Muscle of leg (tissue), 11 donors: Measurements from ENCODE around the gene BMP3. TPM values are rescaled to one million over a fixed set of nuclear protein-coding genes. Genes with fewer than 3 reads are reported as not detected.

Source experiments
- DNase-seq: peaks from one replicate; pipeline ENCODE4 v3.0.0; 2013
- H3K27ac ChIP-seq: one replicate; pipeline ENCODE4 v1.5.1; 2013; ENCODE audit warnings: mild to moderate bottlenecking, low read length, control low read depth
- H3K27me3 ChIP-seq: one replicate; pipeline ENCODE4 v1.6.1; 2013; ENCODE audit warnings: low read length; ENCODE audit not compliant: control insufficient read depth, insufficient read depth
- H3K36me3 ChIP-seq: one replicate; pipeline ENCODE4 v1.6.1; 2013; ENCODE audit warnings: low read length; ENCODE audit not compliant: control insufficient read depth, insufficient read depth
- H3K4me1 ChIP-seq: one replicate; pipeline ENCODE4 v1.6.1; 2013; ENCODE audit warnings: low read length; ENCODE audit not compliant: control insufficient read depth, insufficient read depth
- H3K4me3 ChIP-seq: one replicate; pipeline ENCODE4 v1.5.1; 2013; ENCODE audit warnings: low read length, control low read depth
- H3K9me3 ChIP-seq: replicated peaks from 2 replicates; pipeline ENCODE4 v1.6.1; 2013; ENCODE audit warnings: low read depth, low read length; ENCODE audit not compliant: control insufficient read depth
- WGBS: methylation state at CpG from one replicate; pipeline ENCODE4 v1.1.5; 2013; ENCODE audit warnings: missing lambda C conversion rate; ENCODE audit not compliant: insufficient coverage; 5-methylcytosine and 5-hydroxymethylcytosine counted together
- polyA plus RNA-seq, 8 donors: library from polyadenylated mRNA; unstranded; fragments of 120-200 nt; gene quantifications; one replicate each; pipeline versions ENCODE4 v1.2.1 to v1.2.3, GENCODE V29; 2013; ENCODE audit warnings: inconsistent platforms in 1 of 8, low replicate concordance in 1 of 8; ENCODE audit not compliant: insufficient read length in 8 of 8, insufficient read depth in 1 of 8
- total RNA-seq: library from RNA; stranded (reverse); fragments of 120-200 nt; gene quantifications from one replicate; pipeline ENCODE4 v1.2.4, GENCODE V29; 2013

Gene BMP3
- total and polyA plus RNA-seq, 9 donors = 0.29 to 3.2 (median 1.3) TPM

- Histone ChIP-seq H3K9me3 (no peaks in the 10 kb centered on the region), H3K27ac (no peak overlapping the region), H3K36me3 (no peaks in the 10 kb centered on the region), H3K4me1 (no peaks in the 10 kb centered on the region), H3K27me3 (no peaks in the 10 kb centered on the region), H3K4me3 (no peak overlapping the region)
- DNase-seq = peak; percentile 25
- WGBS = no CpG with 5 or more reads among the region's 5 CpGs
These were observed 34.9 kb downstream of the BMP3 start for GRCh38 chr4:81065446-81065845.

- Histone ChIP-seq H3K9me3 (no peaks in the 10 kb centered on the region), H3K4me3 (no peak overlapping the region), H3K4me1 (no peaks in the 10 kb centered on the region), H3K27me3 (no peaks in the 10 kb centered on the region), H3K36me3 (no peaks in the 10 kb centered on the region), H3K27ac (no peak overlapping the region)
- 0% methylated on average over 3 of the region's 6 CpGs for WGBS
- peak; percentile 89 for DNase-seq
These were observed 39.3 kb downstream of the BMP3 start for GRCh38 chr4:81069706-81070331.

GRCh38 chr4:81071013-81071412, 40.5 kb downstream of the BMP3 start:
- no peaks in the 10 kb centered on the region for H3K27me3 ChIP-seq
- H3K4me1 ChIP-seq = no peaks in the 10 kb centered on the region
- no peaks in the 10 kb centered on the region for H3K36me3 ChIP-seq
- no peak overlapping the region for H3K27ac ChIP-seq
- no CpG with 5 or more reads among the region's 2 CpGs for WGBS
- no peak for DNase-seq
- H3K9me3 ChIP-seq = no peaks in the 10 kb centered on the region
- no peak overlapping the region for H3K4me3 ChIP-seq

GRCh38 chr4:81081156-81081555, 50.6 kb downstream of the BMP3 start:
- Histone ChIP-seq H3K4me1 (peaks cover 3% of the 10 kb centered on the region), H3K36me3 (no peaks in the 10 kb centered on the region), H3K9me3 (no peaks in the 10 kb centered on the region), H3K27ac (no peak overlapping the region), H3K4me3 (no peak overlapping the region), H3K27me3 (no peaks in the 10 kb centered on the region)
- DNase-seq = no peak
- 96% methylated on average over 5 of the region's 5 CpGs for WGBS

- DNase-seq = no peak
- peaks cover 3% of the 10 kb centered on the region for H3K4me1 ChIP-seq
- H3K27me3 ChIP-seq = no peaks in the 10 kb centered on the region
These were observed 53.5 kb downstream of the BMP3 start for GRCh38 chr4:81084029-81084428.

GRCh38 chr4:81084634-81085033, 54.1 kb downstream of the BMP3 start:
- no peaks in the 10 kb centered on the region for H3K27me3 ChIP-seq
- DNase-seq = peak; percentile 17
- WGBS = 17% methylated on average over 1 of the region's 3 CpGs

More at GRCh38 chr4:81084029-81084428, 53.5 kb downstream of the BMP3 start:
- no peak overlapping the region for H3K27ac ChIP-seq
- H3K36me3 ChIP-seq = no peaks in the 10 kb centered on the region
- H3K4me3 ChIP-seq = no peak overlapping the region
- no peaks in the 10 kb centered on the region for H3K9me3 ChIP-seq

GRCh38 chr4:81085291-81085690, 54.8 kb downstream of the BMP3 start:
- H3K4me1 ChIP-seq = peaks cover 3% of the 10 kb centered on the region
- H3K36me3 ChIP-seq = no peaks in the 10 kb centered on the region
- H3K27ac ChIP-seq = no peak overlapping the region
- no peaks in the 10 kb centered on the region for H3K9me3 ChIP-seq
- DNase-seq = no peak
- no peaks in the 10 kb centered on the region for H3K27me3 ChIP-seq
- WGBS = no CpG with 5 or more reads among the region's 3 CpGs
- H3K4me3 ChIP-seq = no peak overlapping the region

More at GRCh38 chr4:81084634-81085033, 54.1 kb downstream of the BMP3 start:
- Histone ChIP-seq H3K4me1 (peaks cover 3% of the 10 kb centered on the region), H3K27ac (no peak overlapping the region), H3K4me3 (no peak overlapping the region), H3K36me3 (no peaks in the 10 kb centered on the region), H3K9me3 (no peaks in the 10 kb centered on the region)

- DNase-seq = no peak
- no peak overlapping the region for H3K4me3 ChIP-seq
- H3K36me3 ChIP-seq = no peaks in the 10 kb centered on the region
- no peaks in the 10 kb centered on the region for H3K9me3 ChIP-seq
- H3K27ac ChIP-seq = no peak overlapping the region
- no peaks in the 10 kb centered on the region for H3K27me3 ChIP-seq
- H3K4me1 ChIP-seq = peaks cover 3% of the 10 kb centered on the region
- 77% methylated on average over 2 of the region's 3 CpGs for WGBS
These were observed 55.5 kb downstream of the BMP3 start for GRCh38 chr4:81085979-81086378.

- Histone ChIP-seq H3K36me3 (no peaks in the 10 kb centered on the region), H3K4me1 (no peaks in the 10 kb centered on the region), H3K27me3 (no peaks in the 10 kb centered on the region), H3K27ac (no peak overlapping the region), H3K4me3 (no peak overlapping the region), H3K9me3 (no peaks in the 10 kb centered on the region)
- no peak for DNase-seq
- no CpG with 5 or more reads among the region's 2 CpGs for WGBS
These were observed 63.4 kb downstream of the BMP3 start for GRCh38 chr4:81093720-81094401.

- Histone ChIP-seq H3K4me3 (no peak overlapping the region), H3K27me3 (no peaks in the 10 kb centered on the region), H3K9me3 (no peaks in the 10 kb centered on the region), H3K4me1 (no peaks in the 10 kb centered on the region), H3K36me3 (no peaks in the 10 kb centered on the region), H3K27ac (no peak overlapping the region)
- WGBS = 20% methylated on average over 1 of the region's 2 CpGs
- DNase-seq = no peak
These were observed 64.9 kb downstream of the BMP3 start for GRCh38 chr4:81095389-81095788.
